ENCODE results near the gene C19orf44.

Gene C19orf44

DNA sequence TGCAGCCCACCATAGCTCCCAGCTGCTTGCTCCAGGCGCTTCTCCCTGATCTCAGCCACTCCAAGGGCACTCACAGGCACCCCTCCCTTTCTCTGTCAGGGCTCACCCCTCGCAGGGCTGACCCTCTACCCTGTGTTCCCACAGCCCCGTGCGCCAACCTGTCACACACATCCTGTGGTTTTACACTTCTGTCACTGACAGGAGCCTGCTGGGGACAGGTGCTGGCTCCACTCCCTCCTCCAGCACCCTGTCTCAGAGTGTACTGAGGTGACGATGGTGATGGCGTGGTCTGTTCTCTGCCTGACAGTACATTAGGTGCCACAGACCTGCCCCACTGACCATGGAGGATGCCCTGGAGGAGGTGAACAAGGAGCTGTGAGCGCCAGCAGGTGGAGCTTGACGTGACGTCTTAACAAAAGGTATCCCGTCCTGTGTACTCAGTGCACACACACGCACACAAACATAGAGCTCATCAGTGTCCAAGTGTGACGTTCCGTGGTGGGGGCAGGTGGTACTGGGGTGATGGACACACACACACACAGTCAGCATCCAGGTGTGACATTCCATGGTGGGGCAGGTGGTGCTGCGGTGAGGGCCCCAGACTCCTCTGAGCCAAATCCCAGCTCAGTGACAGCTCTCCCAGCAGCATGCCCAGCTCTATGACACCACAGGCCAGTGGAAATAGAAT lies 20.9 kb downstream of the C19orf44 start:
- no peaks in the 10 kb centered on the region; the same call in 1 of the 2 replicates for H3K36me3 ChIP-seq (ENCODE audit: insufficient read depth)
- no peak overlapping the region for H2AFZ ChIP-seq (ENCODE audit: low read depth)
- TF ChIP-seq, protein P1, sequence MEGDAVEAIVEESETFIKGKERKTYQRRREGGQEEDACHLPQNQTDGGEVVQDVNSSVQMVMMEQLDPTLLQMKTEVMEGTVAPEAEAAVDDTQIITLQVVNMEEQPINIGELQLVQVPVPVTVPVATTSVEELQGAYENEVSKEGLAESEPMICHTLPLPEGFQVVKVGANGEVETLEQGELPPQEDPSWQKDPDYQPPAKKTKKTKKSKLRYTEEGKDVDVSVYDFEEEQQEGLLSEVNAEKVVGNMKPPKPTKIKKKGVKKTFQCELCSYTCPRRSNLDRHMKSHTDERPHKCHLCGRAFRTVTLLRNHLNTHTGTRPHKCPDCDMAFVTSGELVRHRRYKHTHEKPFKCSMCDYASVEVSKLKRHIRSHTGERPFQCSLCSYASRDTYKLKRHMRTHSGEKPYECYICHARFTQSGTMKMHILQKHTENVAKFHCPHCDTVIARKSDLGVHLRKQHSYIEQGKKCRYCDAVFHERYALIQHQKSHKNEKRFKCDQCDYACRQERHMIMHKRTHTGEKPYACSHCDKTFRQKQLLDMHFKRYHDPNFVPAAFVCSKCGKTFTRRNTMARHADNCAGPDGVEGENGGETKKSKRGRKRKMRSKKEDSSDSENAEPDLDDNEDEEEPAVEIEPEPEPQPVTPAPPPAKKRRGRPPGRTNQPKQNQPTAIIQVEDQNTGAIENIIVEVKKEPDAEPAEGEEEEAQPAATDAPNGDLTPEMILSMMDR (conservative IDR thresholded peaks at IDR 0.05; ENCODE audit: low read depth, low read length), result no peak

DNA sequence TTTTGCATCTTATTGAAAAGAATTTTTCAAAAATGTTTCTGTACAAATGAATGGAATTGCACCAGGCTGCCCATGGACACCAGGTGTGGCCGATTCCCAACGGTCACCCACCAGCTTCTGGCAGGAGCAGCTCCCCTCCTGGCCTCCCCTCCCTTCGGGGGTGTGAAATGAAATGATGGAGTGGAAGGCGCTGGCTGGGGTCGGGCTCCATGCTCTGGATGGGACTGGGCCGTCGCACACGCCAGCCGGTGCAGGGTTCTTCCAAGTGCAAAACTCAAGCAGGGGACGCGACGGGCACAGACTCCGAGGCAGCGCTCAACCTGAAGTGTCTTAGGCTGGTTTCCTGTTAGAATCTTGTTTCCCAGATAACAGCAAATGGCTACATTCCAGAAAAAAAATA lies 21.9 kb downstream of the C19orf44 start:
- H4K20me1 ChIP-seq (ENCODE audit: insufficient read depth), result no peaks in the 10 kb centered on the region
- no peaks in the 10 kb centered on the region for H3K4me1 ChIP-seq (ENCODE audit: low read depth, poor library complexity, severe bottlenecking)
- no peak overlapping the region for H3K4me3 ChIP-seq (IDR thresholded peaks at IDR 0.05; ENCODE audit: insufficient read depth, low read depth, low read length)
- TF ChIP-seq, protein P1 (conservative IDR thresholded peaks at IDR 0.05; ENCODE audit: low read depth, low read length), result no peak
- H3K9ac ChIP-seq, result no peak overlapping the region
- no peaks in the 10 kb centered on the region for H3K79me2 ChIP-seq (ENCODE audit: insufficient read depth, low read depth)
- H3K27ac ChIP-seq, result no peak overlapping the region
- no peak overlapping the region for H2AFZ ChIP-seq (ENCODE audit: low read depth)
- no peaks in the 10 kb centered on the region for H3K27me3 ChIP-seq (ENCODE audit: insufficient read depth, low read depth)
- no peak overlapping the region for H3K4me2 ChIP-seq
- H3K36me3 ChIP-seq (ENCODE audit: insufficient read depth), result no peaks in the 10 kb centered on the region; the same call in 1 of the 2 replicates

More for the DNA sequence above, 20.9 kb downstream of the C19orf44 start:
- Histone ChIP-seq H3K4me3 (IDR thresholded peaks at IDR 0.05; ENCODE audit: insufficient read depth, low read depth, low read length) (no peak overlapping the region), H3K27me3 (ENCODE audit: insufficient read depth, low read depth) (no peaks in the 10 kb centered on the region), H3K79me2 (ENCODE audit: insufficient read depth, low read depth) (no peaks in the 10 kb centered on the region), H4K20me1 (ENCODE audit: insufficient read depth) (no peaks in the 10 kb centered on the region), H3K4me1 (ENCODE audit: low read depth, poor library complexity, severe bottlenecking) (no peaks in the 10 kb centered on the region), H3K4me2 (no peak overlapping the region), H3K27ac (no peak overlapping the region), H3K9ac (no peak overlapping the region)

DNA sequence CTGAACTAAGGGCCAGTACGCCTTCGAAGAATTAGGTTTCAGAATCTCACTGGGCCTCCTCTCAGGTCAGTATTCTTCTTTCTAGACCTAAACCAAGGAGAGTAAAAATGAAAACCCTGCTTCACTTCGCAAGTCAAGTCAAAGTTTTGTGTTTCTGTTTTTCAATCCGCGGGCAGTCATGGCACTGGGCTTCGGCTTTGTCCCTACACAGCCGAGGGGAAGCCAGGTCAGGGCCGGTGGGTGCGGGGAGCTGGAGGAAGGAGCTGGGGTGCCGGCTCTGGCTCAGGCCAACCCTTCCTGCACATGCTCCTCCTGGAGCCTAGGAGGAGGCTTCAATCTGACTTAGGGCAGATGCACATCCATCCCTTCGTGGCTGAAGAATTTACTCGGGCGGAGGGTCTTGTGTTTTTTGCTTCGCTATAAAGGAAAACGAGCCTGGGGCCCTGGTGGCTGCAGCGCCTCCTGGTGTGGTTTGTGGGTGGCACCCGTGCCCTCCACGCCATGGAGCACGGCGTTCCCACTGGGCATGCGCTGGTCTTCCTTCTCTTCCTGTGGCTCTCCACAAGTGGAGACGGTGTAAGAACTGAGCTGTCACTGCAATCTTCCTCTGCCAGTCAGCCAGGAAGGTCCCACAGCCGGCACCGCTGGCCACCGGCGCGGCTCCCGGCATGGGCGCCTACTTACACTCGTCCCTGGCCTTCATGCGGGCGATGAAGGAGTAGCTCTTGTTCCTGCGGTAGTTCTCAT lies 22.5 kb downstream of the C19orf44 start:
- Histone ChIP-seq H3K9ac (no peak overlapping the region), H3K4me3 (IDR thresholded peaks at IDR 0.05; ENCODE audit: insufficient read depth, low read depth, low read length) (no peak overlapping the region), H4K20me1 (ENCODE audit: insufficient read depth) (no peaks in the 10 kb centered on the region), H3K4me2 (no peak overlapping the region), H3K79me2 (ENCODE audit: insufficient read depth, low read depth) (no peaks in the 10 kb centered on the region), H3K27me3 (ENCODE audit: insufficient read depth, low read depth) (no peaks in the 10 kb centered on the region), H3K4me1 (ENCODE audit: low read depth, poor library complexity, severe bottlenecking) (no peaks in the 10 kb centered on the region), H3K27ac (no peak overlapping the region), H3K36me3 (ENCODE audit: insufficient read depth) (no peaks in the 10 kb centered on the region; the same call in 1 of the 2 replicates), H2AFZ (ENCODE audit: low read depth) (no peak overlapping the region)
- TF ChIP-seq, protein P1 (conservative IDR thresholded peaks at IDR 0.05; ENCODE audit: low read depth, low read length), result no peak

DNA sequence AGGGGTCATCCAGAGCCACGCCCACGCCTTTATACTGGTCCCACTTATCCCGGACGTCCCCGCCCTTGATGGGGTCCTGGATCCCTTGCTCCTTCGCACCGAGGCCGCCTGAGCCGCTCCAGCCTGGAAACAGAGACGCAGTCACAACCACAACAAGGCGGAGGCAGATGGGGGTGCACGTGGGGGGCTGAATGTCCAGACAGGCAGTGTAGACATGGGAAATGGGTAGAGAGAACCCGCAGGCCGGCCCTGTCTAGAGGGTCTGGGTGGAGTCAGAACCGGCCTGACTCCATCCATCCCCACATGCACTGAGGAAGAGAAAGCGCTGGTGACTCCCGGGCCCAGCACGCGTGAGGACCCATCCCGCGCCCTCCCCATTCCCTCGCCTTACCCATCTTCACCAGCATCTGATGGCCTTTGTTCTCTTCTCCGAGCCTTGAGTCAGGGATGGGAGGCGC lies 23.1 kb downstream of the C19orf44 start:
- no peak overlapping the region for H3K4me2 ChIP-seq
- H4K20me1 ChIP-seq (ENCODE audit: insufficient read depth), result no peaks in the 10 kb centered on the region
- no peaks in the 10 kb centered on the region for H3K27me3 ChIP-seq (ENCODE audit: insufficient read depth, low read depth)
- H3K4me3 ChIP-seq (IDR thresholded peaks at IDR 0.05; ENCODE audit: insufficient read depth, low read depth, low read length), result no peak overlapping the region
- no peaks in the 10 kb centered on the region; the same call in 1 of the 2 replicates for H3K36me3 ChIP-seq (ENCODE audit: insufficient read depth)
- no peak overlapping the region for H3K9ac ChIP-seq
- TF ChIP-seq, protein P1 (conservative IDR thresholded peaks at IDR 0.05; ENCODE audit: low read depth, low read length), result no peak
- no peak overlapping the region for H3K27ac ChIP-seq
- no peaks in the 10 kb centered on the region for H3K4me1 ChIP-seq (ENCODE audit: low read depth, poor library complexity, severe bottlenecking)
- H2AFZ ChIP-seq (ENCODE audit: low read depth), result no peak overlapping the region
- H3K79me2 ChIP-seq (ENCODE audit: insufficient read depth, low read depth), result no peaks in the 10 kb centered on the region

Measured in KMS-11 (cell line).